ENCODE measurements around the gene HNRNPLL. TPM values are rescaled to one million over a fixed set of nuclear protein-coding genes. Genes with fewer than 3 reads are reported as not detected.

The HNRNPLL gene
- total RNA-seq, 1 donor from 2014 or later = 63.0 TPM

- no peak overlapping the region for H3K27ac Mint-ChIP-seq (ENCODE audit: unreplicated experiment)
- DNase-seq (ENCODE audit: extremely low spot score, unreplicated experiment) = no peak
- TF ChIP-seq CTCF (IDR thresholded peaks at IDR 0.05) = no peak
- H3K4me1 Mint-ChIP-seq (ENCODE audit: unreplicated experiment) = peaks cover 3% of the 10 kb centered on the region
- no peaks in the 10 kb centered on the region for H3K36me3 Mint-ChIP-seq (ENCODE audit: unreplicated experiment)
- H3K4me3 Mint-ChIP-seq (ENCODE audit: unreplicated experiment) = no peak overlapping the region
- H3K27me3 Mint-ChIP-seq (ENCODE audit: unreplicated experiment) = peaks cover 25% of the 10 kb centered on the region
- H3K9me3 Mint-ChIP-seq (ENCODE audit: unreplicated experiment) = no peaks in the 10 kb centered on the region
Observed at GRCh38 chr2:38516122-38516521, 86.6 kb downstream of the HNRNPLL start.

- Mint-ChIP-seq H3K27ac (ENCODE audit: unreplicated experiment) (no peak overlapping the region), H3K4me3 (ENCODE audit: unreplicated experiment) (no peak overlapping the region), H3K27me3 (ENCODE audit: unreplicated experiment) (peaks cover 25% of the 10 kb centered on the region), H3K36me3 (ENCODE audit: unreplicated experiment) (no peaks in the 10 kb centered on the region), H3K9me3 (ENCODE audit: unreplicated experiment) (no peaks in the 10 kb centered on the region), H3K4me1 (ENCODE audit: unreplicated experiment) (peaks cover 3% of the 10 kb centered on the region)
- no peak for TF ChIP-seq CTCF (IDR thresholded peaks at IDR 0.05)
- no peak for DNase-seq (ENCODE audit: extremely low spot score, unreplicated experiment)
Observed at GRCh38 chr2:38515155-38516074, 87.3 kb downstream of the HNRNPLL start.

GRCh38 chr2:38514603-38515154 is 88.0 kb downstream of the HNRNPLL start:
- Mint-ChIP-seq H3K27me3 (ENCODE audit: unreplicated experiment) (peaks cover 22% of the 10 kb centered on the region), H3K27ac (ENCODE audit: unreplicated experiment) (no peak overlapping the region), H3K9me3 (ENCODE audit: unreplicated experiment) (no peaks in the 10 kb centered on the region), H3K4me3 (ENCODE audit: unreplicated experiment) (no peak overlapping the region), H3K36me3 (ENCODE audit: unreplicated experiment) (no peaks in the 10 kb centered on the region), H3K4me1 (ENCODE audit: unreplicated experiment) (peaks cover 3% of the 10 kb centered on the region)
- no peak for DNase-seq (ENCODE audit: extremely low spot score, unreplicated experiment)
- TF ChIP-seq CTCF (IDR thresholded peaks at IDR 0.05) = no peak

GRCh38 chr2:38512211-38512610 is 90.5 kb downstream of the HNRNPLL start:
- DNase-seq (ENCODE audit: extremely low spot score, unreplicated experiment) = no peak
- Mint-ChIP-seq H3K27ac (ENCODE audit: unreplicated experiment) (no peak overlapping the region), H3K4me3 (ENCODE audit: unreplicated experiment) (no peak overlapping the region), H3K9me3 (ENCODE audit: unreplicated experiment) (no peaks in the 10 kb centered on the region), H3K36me3 (ENCODE audit: unreplicated experiment) (no peaks in the 10 kb centered on the region), H3K4me1 (ENCODE audit: unreplicated experiment) (peaks cover 19% of the 10 kb centered on the region), H3K27me3 (ENCODE audit: unreplicated experiment) (peaks cover 13% of the 10 kb centered on the region)
- TF ChIP-seq CTCF (IDR thresholded peaks at IDR 0.05) = no peak

Other genes starting within 250 kb of the HNRNPLL start
- gene ATL2, start 225.7 kb downstream of the HNRNPLL start, total RNA-seq = 45.8 and 47.8 TPM in 2 replicates
- 2.9 and 3.8 TPM in 2 replicates for gene GALM, start 63.2 kb upstream of the HNRNPLL start, total RNA-seq
- gene SRSF7, start 148.4 kb upstream of the HNRNPLL start, total RNA-seq = 100 and 103 TPM in 2 replicates
- gene GEMIN6, start 175.3 kb upstream of the HNRNPLL start, total RNA-seq = 11.3 and 12.3 TPM in 2 replicates